HL-60/S4 treated with retinoic acid at 250 ng/mL for 4 days and 3 days (cell line): ENCODE data around the gene CERS4.

ENCODE experiments used
- in situ Hi-C: fragments of 300-500 bp; cut with MboI; formaldehyde crosslinking; loops from 2 replicates; pipeline ENCODE4 v1.7.0; 2022; ENCODE audit warnings: low sequenced_read_pairs

CERS4 gene

GRCh38 chr19:8311461-8312260 lies 102.5 kb downstream of the CERS4 start:
- in situ Hi-C loops = no loop called here
